Skin of body (tissue), 2 donors: ENCODE measurements around the gene TBC1D1. TPM values are rescaled to one million over a fixed set of nuclear protein-coding genes. Genes with fewer than 3 reads are reported as not detected.

Source experiments
- DNase-seq: peaks from one replicate; lab custom pipeline; 2025; lab: John Stamatoyannopoulos, UW
- total RNA-seq: library from RNA; depleted of rRNA; stranded (reverse); fragments of >200 nt; gene quantifications from one replicate; pipeline ENCODE4 v1.2.3, GENCODE V29; 2014

The TBC1D1 gene
- total RNA-seq, 1 donor from 2014 or later, result 45.2 TPM

- DNase-seq, result no peak
Measured at GRCh38 chr4:38046727-38047489, 156.0 kb downstream of the TBC1D1 start.

DNA sequence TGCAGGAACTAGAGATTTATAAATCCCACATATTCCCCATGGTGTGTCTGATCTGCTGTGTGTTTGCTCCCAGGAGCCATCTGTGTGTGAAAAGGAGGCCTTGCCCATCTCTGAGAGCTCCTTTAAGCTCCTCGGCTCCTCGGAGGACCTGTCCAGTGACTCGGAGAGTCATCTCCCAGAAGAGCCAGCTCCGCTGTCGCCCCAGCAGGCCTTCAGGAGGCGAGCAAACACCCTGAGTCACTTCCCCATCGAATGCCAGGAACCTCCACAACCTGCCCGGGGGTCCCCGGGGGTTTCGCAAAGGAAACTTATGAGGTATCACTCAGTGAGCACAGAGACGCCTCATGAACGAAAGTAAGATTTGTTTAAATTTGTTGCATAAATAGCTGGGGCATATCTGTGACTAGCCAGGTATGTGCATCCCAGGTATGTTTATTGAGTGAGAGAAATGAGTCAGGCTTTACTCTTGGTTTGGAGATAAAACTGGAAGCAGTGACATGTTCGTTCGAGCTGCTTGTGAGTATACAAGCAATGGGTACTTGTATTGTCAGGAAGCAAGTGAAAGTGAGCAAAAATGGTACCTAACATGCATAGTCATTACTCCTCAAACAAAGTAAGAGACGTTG is 158.8 kb downstream of the TBC1D1 start:
- no peak for DNase-seq

DNA sequence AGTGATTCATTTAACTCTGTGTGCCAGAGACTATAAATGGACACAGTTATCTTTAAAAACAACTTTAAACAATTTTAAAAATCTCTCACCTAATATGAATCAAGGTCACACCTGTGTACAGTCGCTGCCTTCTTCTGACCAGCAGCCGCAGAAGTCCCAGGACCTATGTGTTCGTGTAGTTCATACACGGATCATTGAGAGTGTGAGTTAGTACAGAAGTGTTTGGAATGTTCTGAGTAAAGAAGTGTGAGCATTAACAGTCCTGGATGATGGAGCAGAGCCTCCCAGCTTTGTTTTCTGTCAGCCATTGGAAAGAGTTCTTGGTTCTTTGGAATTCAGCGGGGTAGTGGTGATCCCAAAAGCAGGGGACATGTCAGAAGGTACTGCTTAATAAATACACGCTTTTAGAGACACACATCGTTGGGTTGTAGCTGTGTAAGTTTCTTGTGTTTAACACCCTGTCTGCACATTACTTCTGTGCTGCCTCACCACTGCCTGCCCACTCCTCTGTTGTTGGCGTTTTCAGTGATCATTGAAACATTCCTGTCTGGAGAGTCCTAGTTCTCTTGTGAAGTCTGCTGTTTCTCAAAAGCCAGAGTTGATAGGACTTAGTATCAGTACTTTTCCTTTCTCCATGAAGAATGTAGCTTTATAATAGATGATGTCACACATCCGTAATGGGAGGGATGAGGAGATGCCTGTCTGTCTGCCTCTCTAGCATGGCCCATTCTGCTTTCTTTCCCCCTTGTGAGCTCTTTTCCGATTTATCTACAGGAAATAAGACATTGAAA is 159.9 kb downstream of the TBC1D1 start:
- peak; percentile 23 for DNase-seq

DNA sequence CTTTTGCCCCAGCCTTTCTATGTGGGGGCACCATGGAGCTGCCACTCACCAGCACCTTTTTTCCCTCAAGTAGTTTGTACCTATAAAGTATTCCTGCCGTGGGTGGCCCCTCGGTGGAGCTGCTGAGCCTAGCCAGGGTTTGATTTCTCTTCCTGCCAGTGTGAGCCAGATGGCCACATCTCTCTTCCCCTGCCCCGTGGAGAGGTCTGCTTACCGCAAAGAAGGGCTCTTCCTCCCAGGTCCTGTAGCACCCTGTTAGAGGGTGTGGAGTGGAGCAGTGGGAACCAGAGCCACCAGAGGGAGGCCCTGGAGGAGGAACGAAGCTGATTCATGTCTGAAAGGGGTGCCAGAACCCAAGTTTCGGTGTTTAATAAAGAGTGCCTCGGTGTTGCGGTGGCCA is 164.7 kb downstream of the TBC1D1 start:
- DNase-seq, result no peak

GRCh38 chr4:38056011-38056685 is 165.3 kb downstream of the TBC1D1 start:
- DNase-seq, result peak; percentile 60

GRCh38 chr4:38058151-38058550 is 167.3 kb downstream of the TBC1D1 start:
- DNase-seq, result no peak

DNA sequence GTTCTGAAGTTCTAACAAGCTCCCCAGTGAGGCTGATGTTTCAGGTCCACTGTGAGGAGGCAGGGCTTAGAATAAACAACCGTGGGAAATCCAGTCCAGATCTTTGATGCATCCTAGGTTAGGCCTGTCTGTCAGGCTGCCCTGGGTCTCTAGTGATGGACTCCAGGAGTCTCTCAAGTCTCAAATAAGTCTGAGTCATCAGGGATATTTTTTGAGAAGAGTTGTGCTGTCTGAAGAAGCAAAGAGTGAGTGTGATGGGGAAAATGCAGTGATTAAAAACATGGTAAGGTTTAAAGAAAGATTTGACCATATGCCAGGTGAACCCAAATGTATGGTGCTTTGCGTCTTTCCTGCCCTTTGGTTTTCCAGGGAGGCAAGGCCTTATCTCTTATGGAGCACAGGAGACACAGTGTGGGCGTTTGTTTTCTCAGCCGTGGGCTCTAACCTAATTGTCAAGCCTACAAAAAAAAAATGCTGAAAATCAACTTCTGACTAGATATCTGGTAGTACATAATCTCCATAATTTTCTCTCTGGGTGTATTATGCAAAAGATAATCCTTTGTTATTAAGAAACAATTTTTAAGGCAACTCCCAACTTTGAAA is 170.0 kb downstream of the TBC1D1 start:
- DNase-seq, result no peak

DNA sequence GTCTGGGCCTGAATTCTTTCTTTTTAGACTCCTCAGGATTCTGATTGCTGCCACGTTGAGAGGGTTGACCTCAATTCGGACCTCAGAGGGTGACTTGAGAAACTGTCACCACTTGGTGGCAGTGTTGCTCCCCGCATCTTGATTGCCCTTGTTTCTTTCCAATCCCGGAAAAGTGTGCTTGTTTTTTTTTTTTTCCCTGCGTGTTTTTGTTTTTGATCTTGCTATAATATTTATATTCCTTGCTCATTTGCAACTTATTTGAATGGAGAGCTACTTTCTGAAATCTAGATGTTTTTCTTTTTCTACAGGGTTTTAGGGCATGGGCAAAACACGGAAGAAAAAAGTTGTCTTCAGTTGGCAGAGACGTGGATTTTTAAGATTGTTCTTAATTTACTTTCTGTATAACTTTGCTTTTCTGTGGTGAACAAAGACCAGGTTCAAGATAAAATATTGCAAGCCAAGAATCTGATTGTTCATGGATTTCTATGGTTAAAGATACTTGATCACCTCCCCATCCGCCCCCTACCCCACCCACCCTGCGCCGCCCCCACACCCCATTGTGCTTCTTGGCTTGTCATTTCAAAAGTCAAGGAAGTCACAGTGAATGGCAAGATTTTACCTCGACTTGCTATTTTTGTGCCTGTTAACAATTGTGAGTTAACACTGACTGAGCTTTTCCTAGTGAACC is 171.3 kb downstream of the TBC1D1 start:
- DNase-seq, result peak; percentile 84

DNA sequence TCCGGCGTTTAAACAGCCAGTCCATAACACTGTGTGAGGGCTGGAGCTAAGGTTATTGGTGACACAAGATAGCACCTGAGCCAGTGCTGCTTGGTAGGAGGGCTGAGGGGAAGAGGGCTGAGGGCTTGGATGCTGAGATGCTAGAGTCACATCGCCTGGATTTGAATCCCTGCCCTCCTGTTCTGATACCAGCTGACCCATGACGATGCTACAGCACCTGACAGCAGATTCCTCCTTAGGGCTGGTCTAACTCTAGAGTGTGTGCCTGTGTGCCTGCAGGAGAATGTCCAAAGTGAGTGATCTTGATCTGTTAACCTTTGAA is 171.9 kb downstream of the TBC1D1 start:
- DNase-seq, result no peak

DNA sequence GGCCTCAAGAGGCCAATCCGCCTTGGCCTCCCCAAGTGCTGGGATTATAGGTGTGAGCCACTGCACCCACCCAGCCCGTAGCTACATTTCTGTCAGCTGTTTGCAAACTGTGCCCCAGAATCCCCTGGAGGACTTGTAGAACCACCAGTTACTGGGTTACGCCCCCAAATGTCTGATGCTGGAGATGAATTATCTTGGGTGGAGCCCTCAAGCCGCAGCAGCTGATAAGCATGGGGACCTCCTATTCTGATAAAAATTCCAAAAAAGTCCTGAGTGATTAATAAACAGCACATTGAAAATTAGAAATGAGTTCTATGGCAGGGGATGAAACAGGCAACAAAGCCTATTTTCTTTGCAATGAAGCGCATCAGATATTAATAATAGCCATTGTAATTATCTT is 174.3 kb downstream of the TBC1D1 start:
- DNase-seq, result no peak

DNA sequence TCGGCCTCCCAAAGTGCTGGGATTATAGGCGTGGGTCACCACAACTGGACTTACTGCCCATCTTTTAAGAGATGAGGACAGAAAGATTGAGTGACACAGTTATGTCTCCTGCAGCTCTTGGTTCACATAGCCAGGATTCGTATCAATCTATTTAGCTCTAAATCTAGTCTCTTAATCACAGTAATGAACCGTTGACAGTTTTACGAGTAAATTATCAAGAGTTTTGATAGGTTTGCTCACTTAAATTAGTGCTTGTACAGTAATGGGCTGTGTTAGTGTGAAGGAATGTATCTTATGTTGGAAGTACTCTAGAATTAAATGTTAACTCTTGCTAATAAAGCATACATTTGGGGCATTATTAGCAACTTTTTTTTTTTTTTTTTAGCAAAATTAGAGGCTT is 175.0 kb downstream of the TBC1D1 start:
- no peak for DNase-seq

- no peak for DNase-seq
Measured at GRCh38 chr4:38067499-38067898, 176.6 kb downstream of the TBC1D1 start.

DNA sequence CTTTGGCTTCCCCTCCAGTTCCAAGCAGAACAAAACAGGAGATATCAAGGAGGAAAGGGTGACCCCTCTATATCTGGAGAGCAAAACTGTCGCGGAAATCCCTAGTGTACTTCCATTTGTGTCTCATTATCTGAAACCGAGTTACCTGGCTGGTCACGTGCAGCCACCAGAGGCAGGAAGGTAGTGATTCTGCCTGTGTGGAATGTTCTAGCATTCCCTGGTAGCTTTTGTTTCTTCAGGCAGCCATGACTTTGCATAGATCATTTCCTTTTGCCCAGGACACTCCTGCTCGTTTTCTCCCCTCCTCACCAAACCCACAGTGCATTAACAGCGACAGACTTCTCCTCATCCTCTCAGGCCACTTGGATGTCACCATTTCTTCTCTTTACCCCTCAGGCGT is 177.2 kb downstream of the TBC1D1 start:
- no peak for DNase-seq

DNA sequence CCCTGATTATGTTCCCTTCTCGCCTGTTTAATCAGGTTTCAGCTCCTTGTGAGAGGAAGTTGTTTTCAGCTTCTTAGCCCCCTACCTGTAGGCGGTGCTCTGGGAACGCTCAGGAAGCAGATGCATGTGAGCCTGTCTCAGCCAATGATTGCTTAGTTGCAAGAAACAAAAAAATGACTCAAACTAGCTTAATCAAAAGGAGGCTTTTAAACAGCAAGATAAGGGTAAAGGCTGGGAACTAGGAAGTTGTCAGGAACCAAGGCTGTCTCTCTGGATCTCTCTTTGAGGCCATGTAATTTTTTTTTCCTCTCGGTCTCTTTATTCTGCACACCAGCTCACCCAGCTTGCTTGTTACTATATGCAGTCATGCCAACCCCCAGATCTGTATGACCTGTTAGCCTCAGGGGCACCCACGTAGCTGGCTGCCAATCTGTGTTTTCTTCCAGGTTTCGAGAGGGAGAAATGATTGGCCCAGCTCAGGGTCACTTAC is 178.4 kb downstream of the TBC1D1 start:
- no peak for DNase-seq

DNA sequence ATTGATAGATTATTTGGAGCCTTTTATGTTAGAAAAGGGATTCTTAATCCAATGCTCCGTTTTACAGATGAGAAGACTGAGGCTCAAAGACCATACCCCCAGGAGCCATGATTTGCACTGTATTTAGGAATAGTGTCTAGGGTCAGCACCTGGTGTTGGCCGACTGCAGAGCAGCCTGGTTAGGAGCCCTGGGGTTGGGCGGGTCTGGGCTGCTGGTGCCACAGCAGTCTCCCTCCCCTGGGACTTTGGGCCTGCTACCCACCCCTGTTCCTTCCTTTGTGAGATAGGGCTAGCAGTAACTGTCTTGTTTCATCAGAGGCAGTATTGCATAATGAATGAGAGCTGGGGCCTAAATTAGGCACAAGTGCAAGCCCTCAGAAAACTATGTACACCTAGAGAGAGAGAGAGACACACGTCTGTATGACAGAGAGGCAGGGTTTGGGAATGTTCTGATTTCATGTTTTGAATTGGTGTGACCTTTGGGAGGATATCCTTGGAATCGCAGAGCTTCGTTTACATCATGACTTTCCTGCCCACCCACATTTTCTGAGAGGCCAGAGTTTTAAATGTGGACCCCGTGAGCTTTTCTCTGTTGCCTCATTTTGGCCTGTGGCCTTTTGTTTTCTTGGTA is 181.0 kb downstream of the TBC1D1 start:
- DNase-seq, result peak; percentile 43

DNA sequence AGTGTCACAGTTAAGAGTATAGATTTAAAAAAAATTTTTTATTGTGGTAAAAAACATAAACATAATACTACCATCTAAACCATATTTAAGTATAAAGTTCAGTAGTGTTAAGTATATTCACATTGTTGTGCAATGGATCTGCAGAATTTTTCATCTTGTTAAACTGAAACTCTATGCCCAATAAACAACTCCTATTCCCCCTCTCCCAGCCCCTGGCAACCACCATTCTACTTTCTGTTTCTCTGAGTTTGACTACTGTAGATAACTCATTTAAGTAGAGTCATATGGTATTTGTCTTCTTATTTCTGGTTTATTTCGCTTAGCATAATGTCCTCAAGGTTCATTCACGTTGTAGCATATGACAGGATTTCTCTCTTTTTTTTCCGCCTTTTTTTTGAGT is 181.7 kb downstream of the TBC1D1 start:
- no peak for DNase-seq

DNA sequence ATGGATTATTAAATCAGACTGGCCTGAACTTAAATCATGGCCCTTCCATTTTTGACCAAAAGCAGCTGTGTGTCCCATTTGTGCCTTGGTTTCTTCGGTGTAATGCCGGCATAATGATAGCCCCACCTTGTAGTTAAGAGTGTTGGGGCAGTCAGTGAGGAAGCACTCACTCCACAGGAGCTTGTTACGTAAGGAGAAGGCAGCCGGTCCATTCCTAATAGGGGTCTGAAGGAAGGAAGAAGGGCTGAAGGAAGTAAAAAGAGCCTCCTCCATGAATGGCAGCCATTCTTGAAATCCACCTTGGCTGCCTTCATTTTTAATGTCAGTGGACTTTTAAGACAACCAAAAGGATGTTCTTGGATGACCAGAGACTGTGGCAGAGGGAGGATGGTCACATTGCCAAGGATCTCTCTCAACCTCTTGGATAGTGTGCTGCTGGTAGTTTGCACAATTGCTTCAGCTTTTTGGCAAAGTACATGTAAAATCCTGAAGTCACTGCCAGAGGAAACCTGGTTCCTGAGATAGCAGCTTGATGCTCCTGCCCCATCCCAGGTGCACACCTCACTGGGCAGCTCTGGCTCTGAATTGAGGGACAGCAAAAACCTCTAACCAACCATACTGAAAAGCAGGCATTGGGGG is 182.8 kb downstream of the TBC1D1 start:
- DNase-seq, result no peak

GRCh38 chr4:38075370-38076152 is 184.7 kb downstream of the TBC1D1 start:
- peak; percentile 44 for DNase-seq

DNA sequence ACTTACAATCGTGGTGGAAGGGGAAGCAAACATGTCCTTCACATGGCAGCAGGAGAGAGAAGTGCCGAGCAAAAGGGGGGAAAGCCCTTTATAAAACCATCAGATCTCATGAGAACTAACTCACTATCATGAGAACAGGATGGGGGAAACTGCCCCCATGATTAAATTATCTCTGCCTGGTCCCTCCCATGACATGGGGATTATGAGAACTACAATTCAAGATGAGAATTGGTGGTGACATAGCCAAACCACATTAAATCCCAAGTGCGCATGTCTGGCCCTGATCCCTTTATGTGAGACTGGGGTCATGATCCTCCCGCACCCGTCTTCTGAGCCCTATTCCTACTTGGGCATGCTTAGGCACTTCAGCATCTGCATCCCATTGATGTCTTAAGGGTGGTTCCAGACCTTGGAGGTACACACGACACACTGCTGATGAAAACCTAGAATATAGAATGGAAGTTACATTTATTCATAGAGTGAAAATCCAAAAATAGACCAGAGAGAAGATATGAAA is 185.3 kb downstream of the TBC1D1 start:
- no peak for DNase-seq
